DMS153 treated with DMSO at 0.1 percent for 48 hours (cell line): Measurements from ENCODE around the gene CCDC178.
"Not testable (repeated sequence)": the region's sequence is repeated elsewhere in the genome, so short reads cannot be mapped to it uniquely, and the experiment has no call there.

Experiments
- DNase-seq: peaks from one replicate; lab custom pipeline; 2025; ENCODE audit not compliant: unreplicated experiment; lab: John Stamatoyannopoulos, UW

The CCDC178 gene

GRCh38 chr18:33440060-33441043 is at the start of gene CCDC178:
CCDC178 (minus strand) TSS chr18:33440721; CDS start chr18:33412088, 28,633 bp downstream.
- peak; percentile 65 for DNase-seq

DNA sequence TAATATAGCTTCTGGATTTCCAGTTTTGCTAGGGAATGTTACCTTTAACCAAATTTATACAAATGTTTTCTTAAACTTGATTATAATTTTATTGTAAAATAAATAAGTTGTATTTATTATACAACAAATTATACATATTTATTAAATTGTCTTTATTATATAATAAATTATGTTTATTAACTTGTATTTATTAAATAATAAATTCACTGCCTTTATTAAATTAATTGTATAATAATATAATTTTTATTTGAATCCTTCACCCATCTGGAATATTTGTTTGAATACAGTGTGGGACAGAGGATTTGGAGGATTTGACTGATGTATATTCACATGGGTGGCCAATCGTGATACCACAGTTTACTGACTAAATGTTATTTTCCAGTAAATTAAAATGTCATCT is 43.4 kb upstream of the CCDC178 start:
- DNase-seq: no peak

DNA sequence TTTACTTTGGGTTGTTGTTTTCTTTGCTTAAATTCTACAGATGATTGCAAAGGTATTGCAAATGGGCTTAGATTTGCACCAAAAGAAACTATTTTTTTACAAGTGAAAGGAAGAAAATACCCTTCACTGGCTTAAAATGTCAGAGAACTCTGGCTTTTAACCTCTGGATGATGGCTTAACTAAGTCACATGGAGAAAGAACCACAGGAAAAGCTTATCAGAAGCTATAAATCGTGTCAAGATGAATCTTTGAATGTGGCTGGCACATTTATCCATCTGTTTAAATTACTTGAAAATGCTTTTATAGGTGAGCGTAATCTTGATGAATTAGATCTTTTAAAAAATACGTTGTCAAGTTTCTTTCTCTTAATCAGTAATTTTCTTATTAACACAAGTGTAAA is 32.0 kb upstream of the CCDC178 start:
- DNase-seq: no peak

DNA sequence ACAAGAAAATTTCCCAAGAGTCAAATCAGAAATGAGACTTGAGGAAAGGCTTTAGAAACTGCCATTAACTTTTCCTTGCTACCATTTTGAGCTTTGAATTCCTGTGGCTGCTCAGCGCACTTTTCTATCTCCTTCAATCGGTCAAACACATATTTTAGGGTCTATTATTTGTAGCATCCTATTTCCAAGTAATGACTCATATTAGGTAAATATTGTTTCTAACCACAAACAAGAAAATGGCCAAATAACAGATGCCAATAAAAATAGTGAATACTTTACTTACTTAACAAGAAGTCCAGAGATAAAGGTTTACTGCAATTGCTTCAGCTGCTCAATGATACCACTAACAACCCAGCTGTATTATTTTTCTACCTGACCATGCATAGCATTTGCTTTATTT is 29.7 kb upstream of the CCDC178 start:
- DNase-seq: no peak

DNA sequence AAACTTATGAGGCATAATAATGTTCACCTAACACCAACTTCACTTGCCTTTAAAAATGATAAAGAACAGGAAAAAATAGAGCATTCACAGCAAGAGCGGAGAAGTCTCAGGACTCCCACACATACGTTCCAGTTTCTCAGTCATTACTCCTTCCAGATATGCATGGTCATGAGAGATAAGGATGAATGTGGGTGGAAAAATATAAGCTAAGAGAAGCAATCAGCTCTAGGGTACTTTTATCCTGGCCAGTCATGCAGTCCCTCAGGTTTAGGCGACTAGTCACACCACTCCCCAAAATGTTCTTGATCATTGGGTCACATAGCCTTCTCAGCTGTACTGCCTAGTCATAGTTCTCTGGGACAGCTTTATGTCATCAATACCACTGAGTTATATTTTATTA is 29.2 kb upstream of the CCDC178 start:
- no peak for DNase-seq

- DNase-seq: no peak
Measured at GRCh38 chr18:33467531-33467930, 27.0 kb upstream of the CCDC178 start.

DNA sequence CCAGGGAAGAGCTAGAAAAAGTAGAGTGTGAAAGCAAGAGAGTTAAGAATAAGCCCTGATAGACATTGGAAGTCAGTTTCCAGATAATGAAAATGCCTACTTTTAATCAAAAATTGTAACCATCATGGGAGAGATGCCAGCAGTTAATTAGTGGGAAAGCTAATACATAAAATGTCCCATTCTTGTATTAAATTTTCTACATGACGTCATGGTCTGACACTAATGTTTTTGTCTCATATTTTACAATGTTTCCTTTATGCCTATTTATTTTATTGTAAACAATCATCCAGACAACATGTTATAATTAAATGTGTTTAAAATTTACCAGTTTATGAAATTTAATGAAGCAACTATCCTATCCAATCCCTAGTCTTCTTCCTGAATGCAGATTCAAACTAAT is 26.3 kb upstream of the CCDC178 start:
- no peak for DNase-seq

DNA sequence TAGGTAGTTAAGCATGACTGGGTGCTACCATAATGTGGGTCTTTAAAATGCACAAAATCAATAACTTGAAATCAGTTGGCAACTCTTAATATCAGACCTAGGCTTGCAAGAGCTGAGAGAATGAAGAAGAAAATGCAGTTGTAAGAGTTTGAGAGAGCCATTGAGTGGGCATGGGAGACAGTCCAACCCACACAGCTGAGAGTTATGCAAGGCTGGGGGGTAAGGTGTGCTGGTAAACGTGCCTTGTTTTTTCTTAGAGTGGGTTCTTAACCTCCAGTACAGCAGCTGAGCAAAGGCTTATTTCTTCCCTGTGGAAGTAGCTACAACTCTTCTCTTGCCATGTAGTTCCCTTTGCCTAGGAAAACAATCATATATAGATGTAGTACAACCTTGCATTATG is 20.2 kb upstream of the CCDC178 start:
- DNase-seq: no peak

DNA sequence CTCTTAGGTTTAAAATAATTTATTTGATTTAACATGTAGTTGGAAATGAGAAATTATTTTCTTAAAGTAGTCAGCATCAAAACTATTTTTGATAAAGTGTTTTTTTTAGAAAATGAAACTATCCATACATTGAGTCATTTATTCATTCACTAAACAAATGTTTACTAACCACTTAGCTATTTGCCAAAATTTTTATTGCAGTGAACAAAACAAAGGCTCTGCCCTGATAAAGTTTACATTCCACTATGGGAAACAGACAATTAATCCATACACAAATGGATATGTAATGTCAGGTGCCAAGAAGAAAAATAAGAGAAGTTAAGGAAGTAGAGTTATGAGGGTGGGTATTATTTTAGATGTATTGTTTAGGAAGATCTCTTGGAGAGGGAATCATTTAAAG is 19.1 kb upstream of the CCDC178 start:
- DNase-seq: no peak

GRCh38 chr18:33446604-33447003 is 6.1 kb upstream of the CCDC178 start:
- no peak for DNase-seq

DNA sequence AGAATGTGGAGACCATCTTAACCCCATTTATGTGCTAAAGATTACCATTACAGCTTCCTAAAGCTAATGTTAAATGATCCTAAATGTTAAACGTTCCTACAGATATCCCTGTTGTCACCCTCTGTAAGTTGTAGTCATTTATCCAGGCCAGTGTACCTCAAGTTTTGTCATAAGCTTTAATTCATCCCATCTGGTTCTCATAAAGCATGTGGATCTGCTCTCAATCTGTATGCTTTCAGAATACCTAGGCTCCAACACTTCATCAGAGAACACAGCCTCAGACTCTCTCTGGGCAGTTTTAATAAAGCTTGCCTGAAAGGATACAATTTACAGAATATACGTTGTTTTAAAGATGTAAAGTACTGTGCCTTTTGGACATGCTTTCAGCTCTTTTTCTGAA is 4.2 kb upstream of the CCDC178 start:
- no peak for DNase-seq

DNA sequence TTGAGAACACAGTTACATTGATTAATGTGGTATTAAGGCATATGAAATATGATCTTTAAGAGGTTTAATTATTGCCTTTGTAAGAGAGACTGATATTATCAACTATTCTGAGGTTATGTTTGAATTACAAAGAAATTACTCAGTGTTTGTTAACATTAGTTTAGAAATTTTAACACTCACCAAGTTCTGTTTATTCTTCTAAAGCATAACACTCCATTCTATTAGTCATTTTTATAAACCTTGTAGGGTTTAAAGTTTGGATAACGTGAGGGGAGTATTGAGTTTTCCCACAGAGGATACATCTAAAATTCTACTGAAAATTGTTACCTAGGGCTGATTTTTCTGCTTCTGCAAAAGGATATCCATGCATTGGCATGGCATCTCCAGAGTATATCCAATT is 7.7 kb downstream of the CCDC178 start:
- no peak for DNase-seq

- DNase-seq: no peak
Measured at GRCh38 chr18:33427549-33427948, 13.0 kb downstream of the CCDC178 start.

DNA sequence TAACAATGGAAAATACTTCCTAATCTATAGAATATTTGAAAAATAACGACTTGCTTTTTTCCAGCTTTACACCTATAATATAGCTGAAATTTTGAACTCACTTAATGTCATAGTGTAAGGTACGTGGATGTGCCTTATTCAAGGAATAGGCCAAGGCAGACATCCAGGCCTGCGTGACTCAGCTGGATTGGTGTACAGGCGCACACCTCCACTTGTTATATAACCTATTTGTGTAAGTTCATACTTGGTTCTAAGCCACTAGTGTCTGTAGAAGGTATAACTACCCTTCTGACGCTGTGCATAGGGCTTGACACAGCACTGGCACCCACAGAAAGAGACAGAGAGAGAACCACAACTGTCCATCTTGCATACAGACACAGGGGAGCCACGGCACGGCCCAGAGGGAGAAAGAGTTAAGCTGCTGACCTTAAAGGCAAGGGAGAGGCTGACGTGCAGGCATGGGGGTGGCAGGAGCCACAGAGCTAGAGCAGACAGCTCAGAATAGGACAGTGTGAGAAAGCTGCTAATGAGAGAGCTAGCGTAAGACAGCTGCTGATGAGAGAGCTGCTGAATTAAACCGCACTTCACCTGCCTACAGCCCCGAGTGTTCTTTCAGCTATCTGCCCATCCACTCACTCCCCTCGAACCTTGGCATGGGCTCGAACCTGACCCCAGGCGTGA is 16.1 kb downstream of the CCDC178 start:
- DNase-seq: no peak

- DNase-seq: no peak
Measured at GRCh38 chr18:33421225-33421624, 19.3 kb downstream of the CCDC178 start.

DNA sequence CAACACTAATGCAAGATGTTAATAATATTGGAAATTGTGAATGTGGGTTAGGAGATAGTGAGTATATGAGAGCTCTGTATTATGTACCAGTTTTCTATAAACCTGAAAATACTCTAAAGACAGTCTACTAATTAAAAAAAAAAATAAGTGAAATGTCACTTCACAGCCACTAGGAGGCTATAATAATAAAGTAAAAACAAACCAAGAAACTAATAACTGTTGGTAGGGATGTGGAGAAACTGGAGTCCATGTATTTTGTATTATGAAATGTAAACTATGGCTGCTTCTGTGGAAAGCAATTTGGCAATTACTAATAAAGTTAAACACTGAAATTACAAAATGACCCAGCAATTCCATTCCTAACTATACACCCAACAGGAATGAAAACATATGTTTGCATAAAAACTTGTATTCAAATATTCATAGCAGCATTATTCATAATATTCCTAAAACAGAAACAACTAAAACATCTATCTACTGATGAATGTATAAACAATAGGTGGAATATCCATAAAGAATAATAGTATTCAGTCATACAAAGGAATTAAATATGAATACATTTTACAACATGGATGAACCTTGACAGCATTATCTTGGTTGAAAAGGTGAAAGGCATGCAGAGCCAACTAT is 36.2 kb downstream of the CCDC178 start:
- no peak for DNase-seq

DNA sequence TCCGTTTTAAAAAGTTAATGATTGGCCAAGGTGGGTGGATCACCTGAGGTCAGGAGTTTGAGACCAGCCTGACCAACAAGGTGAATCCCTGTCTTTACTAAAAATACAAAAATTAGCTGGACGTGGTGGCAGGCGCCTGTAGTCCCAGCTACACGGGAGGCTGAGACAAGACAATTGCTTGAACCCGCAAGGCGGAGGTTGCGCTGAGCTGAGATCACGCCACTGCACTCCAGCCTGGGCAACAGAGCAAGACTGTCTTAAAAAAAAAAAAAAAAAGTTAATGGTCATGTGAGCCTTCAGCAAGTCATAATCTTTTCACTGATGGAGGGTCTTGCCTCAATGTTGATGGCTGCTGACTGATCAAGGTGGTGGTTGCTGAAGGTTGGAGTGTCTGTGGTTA is 41.6 kb downstream of the CCDC178 start:
- not testable (repeated sequence) for DNase-seq

- DNase-seq: no peak
Measured at GRCh38 chr18:33375829-33376228, 64.7 kb downstream of the CCDC178 start.

DNA sequence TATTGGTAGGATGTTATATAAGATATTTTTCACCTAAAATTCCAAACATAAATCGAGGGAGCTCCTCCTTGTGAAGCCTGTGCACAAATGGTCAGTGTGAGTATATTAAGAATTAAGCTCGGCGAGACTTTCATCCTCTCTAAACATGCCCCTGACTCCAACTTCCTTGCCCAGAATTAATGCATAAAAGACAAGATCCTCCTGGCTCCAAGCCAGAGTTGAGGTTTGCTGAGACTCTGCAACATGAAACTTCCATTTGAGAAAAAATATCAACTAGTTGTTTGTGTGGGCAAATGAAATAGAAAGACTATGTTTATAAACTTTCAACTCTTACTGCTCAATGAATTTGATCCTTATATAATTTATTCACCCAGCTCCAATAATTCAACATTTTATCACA is 68.1 kb downstream of the CCDC178 start:
- DNase-seq: no peak

DNA sequence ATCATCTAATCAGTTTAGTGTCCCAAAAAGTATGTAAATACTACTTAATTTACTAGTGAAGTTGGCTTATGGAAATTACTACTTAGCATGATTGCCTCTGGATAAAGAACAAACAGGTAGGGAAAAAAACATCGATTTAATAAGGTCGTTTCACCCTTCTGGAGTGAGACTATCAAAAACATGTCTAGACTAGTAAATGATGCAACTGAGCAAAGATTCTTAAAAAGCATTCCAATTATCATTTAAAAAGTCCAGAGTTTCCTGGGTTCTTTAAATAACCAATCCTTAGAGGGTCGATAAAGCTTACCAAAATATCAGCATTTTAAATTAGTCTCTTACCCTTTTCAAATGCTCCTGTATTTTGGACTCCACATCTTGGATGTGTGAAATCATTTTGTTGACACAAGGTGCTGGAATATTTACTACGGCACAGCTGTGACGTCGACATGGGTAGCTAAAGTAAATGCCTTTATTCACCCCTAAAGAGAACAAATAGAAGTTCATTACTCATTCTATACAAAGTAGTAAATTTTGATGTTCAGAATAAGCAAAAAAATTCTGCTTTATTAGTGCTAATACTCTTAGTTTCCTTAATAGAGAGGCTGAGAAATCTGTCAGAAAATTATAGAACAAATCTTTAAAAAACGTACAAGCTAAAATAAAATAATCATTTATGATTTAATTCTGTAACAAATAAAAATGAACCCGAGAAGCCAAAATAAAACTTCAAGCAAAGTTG is 70.6 kb downstream of the CCDC178 start:
- DNase-seq: no peak

DNA sequence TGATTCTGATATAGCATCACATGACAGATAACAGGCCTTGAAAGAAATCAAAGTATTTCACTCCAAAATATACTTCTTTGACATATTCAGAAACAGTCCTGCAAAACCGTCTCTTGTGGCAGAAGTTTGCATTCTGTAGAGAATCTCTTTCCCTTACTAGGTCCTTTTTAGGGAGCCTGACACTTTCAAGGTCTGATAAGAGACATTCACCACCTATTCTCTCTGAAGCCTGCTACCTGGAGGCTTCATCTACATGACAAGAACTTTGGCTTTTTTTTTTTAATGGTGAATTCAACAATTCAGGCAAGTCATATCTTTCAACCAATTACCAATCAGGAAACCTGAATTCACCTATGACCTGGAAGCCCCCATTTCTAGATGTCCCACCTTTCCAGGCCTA is 83.8 kb downstream of the CCDC178 start:
- no peak for DNase-seq
